ENCODE results near the gene PTPRN. TPM values are rescaled to one million over a fixed set of nuclear protein-coding genes. Genes with fewer than 3 reads are reported as not detected.

PTPRN gene
- total RNA-seq, 4 donors from 2014 or later, result 0.12 to 1.0 TPM; not detected in 2

DNA sequence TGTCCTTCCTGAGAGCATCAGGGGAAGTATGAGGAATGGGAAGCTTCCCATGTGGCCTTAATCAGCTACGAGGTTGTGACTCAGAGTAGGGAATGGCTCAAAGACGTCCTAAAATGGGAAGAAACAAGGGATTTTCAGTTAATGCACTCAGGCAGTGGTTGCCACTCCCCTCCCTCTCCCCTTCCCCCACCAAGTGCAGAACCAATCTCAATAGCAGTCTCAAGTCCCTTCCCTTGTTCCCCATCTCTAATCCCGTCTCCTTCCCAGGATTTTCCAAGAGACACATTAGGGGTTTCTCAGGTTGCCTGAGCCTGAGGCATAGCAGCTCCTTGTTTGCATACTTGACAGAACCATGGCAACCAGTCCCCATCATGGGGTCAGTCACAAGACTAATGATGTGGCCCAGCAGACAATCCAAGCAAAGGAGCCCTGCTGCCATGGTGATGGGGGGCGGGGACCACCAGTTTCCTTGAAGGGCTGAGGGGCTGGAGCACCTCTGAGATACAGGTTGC lies 41.6 kb upstream of the PTPRN start:
- DNase-seq (ENCODE audit: low spot score) (no peak), ATAC-seq (ENCODE audit: low FRiP score) (no peak)
- TF ChIP-seq, protein P1, sequence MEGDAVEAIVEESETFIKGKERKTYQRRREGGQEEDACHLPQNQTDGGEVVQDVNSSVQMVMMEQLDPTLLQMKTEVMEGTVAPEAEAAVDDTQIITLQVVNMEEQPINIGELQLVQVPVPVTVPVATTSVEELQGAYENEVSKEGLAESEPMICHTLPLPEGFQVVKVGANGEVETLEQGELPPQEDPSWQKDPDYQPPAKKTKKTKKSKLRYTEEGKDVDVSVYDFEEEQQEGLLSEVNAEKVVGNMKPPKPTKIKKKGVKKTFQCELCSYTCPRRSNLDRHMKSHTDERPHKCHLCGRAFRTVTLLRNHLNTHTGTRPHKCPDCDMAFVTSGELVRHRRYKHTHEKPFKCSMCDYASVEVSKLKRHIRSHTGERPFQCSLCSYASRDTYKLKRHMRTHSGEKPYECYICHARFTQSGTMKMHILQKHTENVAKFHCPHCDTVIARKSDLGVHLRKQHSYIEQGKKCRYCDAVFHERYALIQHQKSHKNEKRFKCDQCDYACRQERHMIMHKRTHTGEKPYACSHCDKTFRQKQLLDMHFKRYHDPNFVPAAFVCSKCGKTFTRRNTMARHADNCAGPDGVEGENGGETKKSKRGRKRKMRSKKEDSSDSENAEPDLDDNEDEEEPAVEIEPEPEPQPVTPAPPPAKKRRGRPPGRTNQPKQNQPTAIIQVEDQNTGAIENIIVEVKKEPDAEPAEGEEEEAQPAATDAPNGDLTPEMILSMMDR (IDR thresholded peaks at IDR 0.05), result no peak

DNA sequence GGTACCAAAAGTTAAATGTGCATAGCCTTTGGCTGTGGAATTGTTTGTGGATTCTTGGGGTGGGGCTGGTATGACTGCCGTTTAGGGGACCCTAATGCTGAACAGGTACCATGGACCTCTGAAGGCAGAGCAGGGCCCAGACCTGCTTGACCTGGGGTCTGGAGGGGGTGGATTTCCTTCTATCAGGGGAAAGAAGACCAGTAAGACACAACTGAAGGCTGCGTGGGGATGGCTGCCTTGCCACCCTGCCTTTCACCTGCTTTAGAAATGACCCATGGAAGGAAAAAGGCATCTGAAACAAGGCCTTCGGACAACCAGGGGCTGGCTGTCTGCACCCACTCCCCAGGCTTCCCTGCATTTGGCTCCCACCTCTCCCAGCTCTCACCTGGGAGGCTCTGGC lies 41.0 kb upstream of the PTPRN start:
- ATAC-seq (ENCODE audit: low FRiP score) (no peak), DNase-seq (ENCODE audit: low spot score) (no peak)
- TF ChIP-seq, protein P1 (IDR thresholded peaks at IDR 0.05), result no peak

DNA sequence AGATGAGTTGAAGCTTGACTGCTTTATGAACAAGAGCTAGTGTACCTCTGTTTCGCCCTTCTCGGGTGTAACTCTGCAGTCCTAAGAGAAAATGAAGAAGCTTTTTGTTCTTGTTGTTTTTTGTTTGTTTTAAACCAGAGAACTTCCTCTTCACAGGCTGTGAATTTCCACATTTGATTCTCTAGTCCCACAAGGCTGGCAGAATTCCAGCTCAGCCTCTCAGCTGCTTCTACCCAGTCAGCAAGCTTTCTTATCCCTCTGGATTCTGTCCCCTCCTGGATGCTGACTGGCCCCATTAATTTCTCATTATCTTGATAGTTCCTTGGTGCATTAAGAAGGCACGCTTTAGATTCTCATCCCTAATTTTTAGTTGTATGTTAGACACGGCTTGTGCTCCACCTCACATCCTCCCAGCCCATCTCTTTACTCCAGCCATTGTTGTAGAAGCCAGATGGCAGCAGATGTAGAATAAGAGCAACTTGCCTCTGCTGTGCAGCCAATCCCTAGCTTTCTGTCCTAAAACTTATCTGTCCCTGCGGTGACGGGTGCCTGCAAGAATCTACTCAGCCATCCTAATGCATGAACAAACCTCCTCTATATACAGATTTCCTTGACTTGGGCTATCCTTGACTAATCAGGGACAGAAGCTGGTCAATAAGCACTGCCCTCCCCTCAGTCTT lies 35.7 kb upstream of the PTPRN start:
- no peak for ATAC-seq (ENCODE audit: low FRiP score)
- DNase-seq (ENCODE audit: low spot score), result no peak

DNA sequence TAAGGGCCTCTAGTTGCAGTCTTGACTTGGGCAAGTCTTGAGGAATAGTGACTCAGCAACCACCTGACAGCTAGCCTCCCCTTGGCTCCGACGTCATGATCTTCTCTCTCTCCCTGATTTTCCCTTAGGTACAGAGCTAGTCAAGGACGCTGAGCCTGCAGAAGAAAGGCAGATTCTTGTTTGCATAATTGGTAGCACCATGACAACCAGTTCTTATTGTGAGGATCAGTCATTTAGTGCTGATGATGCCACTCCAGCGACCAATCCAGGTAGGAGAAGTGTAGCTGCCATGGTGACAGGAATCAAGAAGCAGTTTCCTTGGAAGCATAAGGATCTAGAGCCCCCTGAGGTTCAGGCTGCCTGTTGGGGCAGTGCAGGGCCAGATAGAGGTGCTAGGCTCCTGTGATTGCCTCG lies 26.2 kb upstream of the PTPRN start:
- no peak for DNase-seq (ENCODE audit: low spot score)

More for the DNA sequence above, 35.7 kb upstream of the PTPRN start:
- TF ChIP-seq, protein P1 (IDR thresholded peaks at IDR 0.05), result no peak

DNA sequence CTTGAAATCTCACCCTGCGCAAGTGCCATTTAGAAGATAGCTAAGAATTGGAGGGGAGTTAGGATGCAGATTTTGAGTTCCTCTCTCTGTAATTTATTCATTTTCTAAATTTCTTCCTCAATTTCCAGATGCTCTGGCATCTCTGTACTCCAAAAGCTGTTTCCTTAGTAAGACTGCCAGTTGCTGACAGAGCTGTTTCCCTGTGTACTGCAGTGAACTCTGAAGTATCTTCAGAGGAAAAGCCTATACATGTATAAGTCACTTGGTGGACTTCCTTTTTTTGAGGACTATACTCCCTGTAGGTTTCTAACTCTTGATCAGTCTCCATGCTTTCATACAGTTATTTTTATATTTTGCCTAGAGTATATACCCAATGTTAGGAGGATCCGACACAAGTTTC lies 24.9 kb upstream of the PTPRN start:
- ATAC-seq (ENCODE audit: low FRiP score) (no peak), DNase-seq (ENCODE audit: low spot score) (no peak)
- TF ChIP-seq, protein P1 (IDR thresholded peaks at IDR 0.05), result no peak

More for the DNA sequence above, 26.2 kb upstream of the PTPRN start:
- TF ChIP-seq, protein P1 (IDR thresholded peaks at IDR 0.05), result no peak
- no peak for ATAC-seq (ENCODE audit: low FRiP score)

DNA sequence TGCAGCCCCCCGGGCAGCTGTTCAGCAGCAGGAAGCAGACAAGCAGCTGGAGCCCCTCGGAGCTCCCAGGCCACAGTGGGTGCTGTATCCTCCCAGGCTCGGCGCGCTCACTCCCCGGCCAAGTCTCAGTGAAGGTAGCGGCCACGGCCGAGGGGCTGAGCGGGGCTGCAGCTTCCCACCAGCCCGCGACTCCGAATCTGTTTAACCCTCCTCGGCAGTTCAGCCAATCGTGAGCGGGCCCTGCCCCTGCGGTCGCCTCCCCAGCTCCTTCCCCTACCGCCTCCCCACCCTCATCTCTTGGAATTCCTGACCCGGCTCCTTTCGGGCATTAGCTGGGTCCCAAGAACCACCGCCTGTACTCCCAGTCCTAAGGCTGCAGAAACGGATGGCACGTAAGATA lies 23.3 kb upstream of the PTPRN start, which contains the start of gene RESP18:
TSS of gene RESP18 (minus strand) at position 203 of the 400 bp plus-strand sequence.
- TF ChIP-seq, protein P1 (IDR thresholded peaks at IDR 0.05), result no peak
- DNase-seq (ENCODE audit: low spot score) (no peak), ATAC-seq (ENCODE audit: low FRiP score) (no peak)

Data from omental fat pad (tissue), 4 donors.